Kidney epithelial cell (primary cell): ENCODE results near the gene USP12. TPM values are rescaled to one million over a fixed set of nuclear protein-coding genes. Genes with fewer than 3 reads are reported as not detected.

ENCODE experiments used
- DNase-seq: peaks from one replicate; pipeline ENCODE4 v3.0.0-alpha.2; 2010; ENCODE audit warnings: low read depth
- H3K27me3 ChIP-seq: 2 replicates; pipeline ENCODE4 v1.6.0; 2011; ENCODE audit warnings: low read length; ENCODE audit not compliant: control insufficient read depth, insufficient read depth
- H3K36me3 ChIP-seq: 2 replicates; pipeline ENCODE4 v1.5.1; 2011; ENCODE audit warnings: low read length; ENCODE audit not compliant: control insufficient read depth, insufficient read depth
- H3K4me3 ChIP-seq: 2 replicates; pipeline ENCODE4 v1.5.1; 2011; ENCODE audit warnings: low read depth, mild to moderate bottlenecking, control low read depth, low read length
- total RNA-seq: library from RNA; depleted of rRNA; stranded (reverse); fragments of >200 nt; gene quantifications from 2 replicates; pipeline ENCODE4 v1.2.3, GENCODE V29; 2015
- TF ChIP-seq, protein P1 (sequence below): IDR thresholded peaks from 2 replicates; pipeline ENCODE4 v1.5.1; 2011; ENCODE audit warnings: mild to moderate bottlenecking, moderate library complexity, low read length, control low read depth, inconsistent platforms; ENCODE audit not compliant: insufficient read depth, poor library complexity, severe bottlenecking

The USP12 gene
- total RNA-seq, 1 donor from 2014 or later, result 13.8 TPM

DNA sequence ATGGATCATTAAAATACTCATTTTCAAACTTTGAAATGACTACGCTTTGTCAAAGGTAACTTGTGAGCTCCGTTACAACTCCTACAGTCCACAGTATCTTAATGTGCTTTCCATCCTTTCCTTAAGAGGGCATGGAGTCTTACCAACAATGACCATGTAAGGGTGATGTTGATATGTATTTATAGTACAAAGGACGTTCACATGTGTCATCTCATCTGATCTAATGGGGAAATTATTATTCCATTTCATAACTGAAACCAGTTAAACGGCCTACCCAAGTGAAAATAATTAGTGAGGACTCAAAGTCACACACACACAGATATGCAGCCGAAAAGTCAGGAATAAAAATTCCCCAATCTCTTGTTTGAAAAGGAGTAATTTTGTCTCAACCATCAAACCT, 9.6 kb downstream of the USP12 start:
- no peak for DNase-seq
- TF ChIP-seq, protein P1, sequence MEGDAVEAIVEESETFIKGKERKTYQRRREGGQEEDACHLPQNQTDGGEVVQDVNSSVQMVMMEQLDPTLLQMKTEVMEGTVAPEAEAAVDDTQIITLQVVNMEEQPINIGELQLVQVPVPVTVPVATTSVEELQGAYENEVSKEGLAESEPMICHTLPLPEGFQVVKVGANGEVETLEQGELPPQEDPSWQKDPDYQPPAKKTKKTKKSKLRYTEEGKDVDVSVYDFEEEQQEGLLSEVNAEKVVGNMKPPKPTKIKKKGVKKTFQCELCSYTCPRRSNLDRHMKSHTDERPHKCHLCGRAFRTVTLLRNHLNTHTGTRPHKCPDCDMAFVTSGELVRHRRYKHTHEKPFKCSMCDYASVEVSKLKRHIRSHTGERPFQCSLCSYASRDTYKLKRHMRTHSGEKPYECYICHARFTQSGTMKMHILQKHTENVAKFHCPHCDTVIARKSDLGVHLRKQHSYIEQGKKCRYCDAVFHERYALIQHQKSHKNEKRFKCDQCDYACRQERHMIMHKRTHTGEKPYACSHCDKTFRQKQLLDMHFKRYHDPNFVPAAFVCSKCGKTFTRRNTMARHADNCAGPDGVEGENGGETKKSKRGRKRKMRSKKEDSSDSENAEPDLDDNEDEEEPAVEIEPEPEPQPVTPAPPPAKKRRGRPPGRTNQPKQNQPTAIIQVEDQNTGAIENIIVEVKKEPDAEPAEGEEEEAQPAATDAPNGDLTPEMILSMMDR, result no peak
- H3K4me3 ChIP-seq, result no peak overlapping the region

DNA sequence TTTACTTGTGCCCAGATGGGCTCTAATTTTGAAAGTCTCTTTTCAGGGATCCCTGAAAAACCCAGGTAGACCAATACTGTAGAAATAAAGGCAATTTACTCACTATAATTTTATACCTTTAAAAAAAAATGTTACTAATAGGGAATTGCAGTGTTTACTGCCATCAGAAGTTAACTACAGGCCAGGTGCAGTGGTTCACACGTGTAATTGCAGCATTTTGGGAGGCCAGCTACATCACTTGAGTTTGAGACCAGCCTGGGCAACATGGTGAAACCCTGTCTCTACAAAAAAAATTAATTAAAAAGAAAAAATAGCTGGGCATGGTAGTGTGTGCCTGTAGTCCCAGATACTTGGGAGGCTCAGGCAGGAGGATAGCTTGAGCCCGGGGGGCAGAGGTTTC, 10.2 kb downstream of the USP12 start:
- Histone ChIP-seq H3K4me3 (no peak overlapping the region), H3K36me3 (no peaks in the 10 kb centered on the region), H3K27me3 (no peaks in the 10 kb centered on the region)
- DNase-seq, result no peak
- TF ChIP-seq, protein P1, result no peak

More for the DNA sequence above, 9.6 kb downstream of the USP12 start:
- H3K36me3 ChIP-seq, result no peaks in the 10 kb centered on the region
- H3K27me3 ChIP-seq, result no peaks in the 10 kb centered on the region

DNA sequence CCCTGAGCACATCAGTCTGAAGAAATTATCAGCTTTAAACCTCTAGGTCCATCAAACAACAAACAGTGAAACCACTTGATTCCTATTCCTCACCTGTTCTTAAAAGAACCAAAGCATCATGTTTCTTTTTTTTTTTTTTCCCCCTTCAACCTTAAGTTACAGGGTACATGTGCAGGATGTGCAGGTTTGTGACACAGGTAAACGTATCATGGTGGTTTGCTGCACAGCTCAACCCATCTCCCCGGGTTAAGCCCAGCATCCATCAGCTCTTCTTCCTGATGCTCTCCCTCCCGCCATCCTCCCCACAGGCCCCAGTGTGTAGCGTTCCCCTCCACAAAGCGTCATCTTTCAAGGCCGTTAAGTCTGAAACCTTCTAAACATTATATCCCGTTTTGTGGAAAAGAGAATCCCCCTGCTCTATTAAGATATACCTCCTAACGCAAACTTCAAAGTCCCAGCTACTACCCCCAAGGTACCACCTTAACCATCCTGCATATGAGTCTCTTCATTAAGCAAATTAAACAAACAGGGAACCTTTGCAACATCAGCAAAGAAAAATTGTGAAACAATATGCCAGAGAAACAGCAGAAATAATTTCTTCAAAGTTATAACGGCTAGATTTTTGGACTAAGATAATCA, 10.8 kb downstream of the USP12 start:
- no peaks in the 10 kb centered on the region for H3K27me3 ChIP-seq
- H3K4me3 ChIP-seq, result no peak overlapping the region
- TF ChIP-seq, protein P1, result no peak
- H3K36me3 ChIP-seq, result no peaks in the 10 kb centered on the region
- DNase-seq, result no peak

DNA sequence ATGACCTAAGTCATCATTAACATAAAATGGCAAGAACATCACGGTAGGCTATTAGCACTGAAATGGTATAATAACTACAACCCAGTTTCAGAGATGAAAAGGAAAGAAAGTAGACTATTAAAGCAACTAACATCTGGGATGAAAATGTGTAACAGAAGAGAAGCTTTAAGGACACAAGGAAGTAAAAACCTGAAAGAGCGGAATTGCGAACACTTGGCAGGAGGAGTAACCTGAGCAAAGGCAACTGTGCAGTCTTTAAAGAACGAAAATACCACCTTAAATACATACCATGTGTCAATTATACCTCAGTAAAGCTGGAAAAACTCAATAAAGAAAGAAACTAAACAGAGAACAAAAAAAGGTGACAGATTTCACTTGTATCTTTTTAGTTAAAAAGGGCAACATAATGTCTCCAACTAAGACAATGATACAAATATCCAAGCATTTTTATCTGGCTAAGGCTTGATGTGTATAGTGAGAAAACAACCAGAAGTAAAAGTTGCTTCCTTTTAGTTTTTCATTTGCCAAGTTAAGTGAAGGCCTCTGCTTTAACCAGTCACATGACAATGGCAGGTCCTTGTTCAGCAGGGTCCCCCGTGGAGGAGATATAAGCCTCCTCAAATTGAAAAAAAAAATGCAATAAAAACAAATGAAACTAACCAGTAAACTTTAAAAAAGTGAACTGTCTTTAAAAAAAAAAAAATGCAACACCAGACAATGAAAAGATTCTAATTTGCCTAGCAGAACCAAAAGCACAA, 11.6 kb downstream of the USP12 start:
- TF ChIP-seq, protein P1, result no peak
- DNase-seq, result no peak
- Histone ChIP-seq H3K36me3 (no peaks in the 10 kb centered on the region), H3K4me3 (no peak overlapping the region), H3K27me3 (no peaks in the 10 kb centered on the region)

DNA sequence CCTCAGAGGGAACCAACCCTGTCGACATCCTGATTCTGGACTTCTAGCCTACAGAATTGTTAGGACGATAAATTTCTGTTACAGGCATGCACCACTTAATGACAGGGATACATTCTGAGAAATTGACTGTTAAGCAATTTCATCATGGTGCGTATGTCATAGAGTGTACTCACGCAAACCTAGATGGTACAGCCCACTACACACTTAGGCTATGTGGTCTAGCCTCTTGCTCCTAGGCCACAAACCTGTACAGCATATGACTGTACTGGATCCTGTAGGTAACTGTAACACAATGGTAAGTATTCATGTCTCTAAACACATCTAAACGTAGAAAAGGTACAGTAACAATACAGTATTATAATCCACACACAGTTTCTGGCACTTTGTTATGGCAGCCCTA, 13.3 kb downstream of the USP12 start:
- TF ChIP-seq, protein P1, result no peak
- DNase-seq, result no peak
- Histone ChIP-seq H3K36me3 (no peaks in the 10 kb centered on the region), H3K27me3 (no peaks in the 10 kb centered on the region), H3K4me3 (no peak overlapping the region)
